Measurements from ENCODE around the gene SLC12A9.

Gene SLC12A9

DNA sequence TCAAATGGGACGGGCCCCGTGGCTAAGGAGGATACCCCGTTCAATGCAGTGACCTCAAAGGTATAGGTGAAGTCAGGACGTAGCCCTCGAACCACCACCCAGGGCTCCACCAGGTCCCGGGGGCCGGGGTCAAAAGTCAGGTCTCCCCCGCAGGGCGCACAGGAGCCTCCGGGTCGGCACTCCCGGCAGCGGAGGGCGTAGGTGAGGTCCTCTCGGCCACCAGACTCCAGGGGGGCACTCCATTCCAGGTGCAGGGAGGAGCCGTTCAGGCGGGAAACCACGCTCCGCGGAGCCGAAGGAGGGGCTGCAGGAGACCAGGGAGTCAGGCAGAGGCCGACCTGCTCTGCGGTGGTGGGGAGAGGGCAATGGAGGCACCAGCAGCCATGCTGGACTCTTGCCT is 32.9 kb upstream of the SLC12A9 start:
- no peak for DNase-seq (ENCODE audit: low read depth in 2 of 2)
- H3K4me3 ChIP-seq (replicated peaks in 1 of 2; ENCODE audit: low read depth in 2 of 2, low read length in 2 of 2), result no peak overlapping the region
- TF ChIP-seq, protein P1, sequence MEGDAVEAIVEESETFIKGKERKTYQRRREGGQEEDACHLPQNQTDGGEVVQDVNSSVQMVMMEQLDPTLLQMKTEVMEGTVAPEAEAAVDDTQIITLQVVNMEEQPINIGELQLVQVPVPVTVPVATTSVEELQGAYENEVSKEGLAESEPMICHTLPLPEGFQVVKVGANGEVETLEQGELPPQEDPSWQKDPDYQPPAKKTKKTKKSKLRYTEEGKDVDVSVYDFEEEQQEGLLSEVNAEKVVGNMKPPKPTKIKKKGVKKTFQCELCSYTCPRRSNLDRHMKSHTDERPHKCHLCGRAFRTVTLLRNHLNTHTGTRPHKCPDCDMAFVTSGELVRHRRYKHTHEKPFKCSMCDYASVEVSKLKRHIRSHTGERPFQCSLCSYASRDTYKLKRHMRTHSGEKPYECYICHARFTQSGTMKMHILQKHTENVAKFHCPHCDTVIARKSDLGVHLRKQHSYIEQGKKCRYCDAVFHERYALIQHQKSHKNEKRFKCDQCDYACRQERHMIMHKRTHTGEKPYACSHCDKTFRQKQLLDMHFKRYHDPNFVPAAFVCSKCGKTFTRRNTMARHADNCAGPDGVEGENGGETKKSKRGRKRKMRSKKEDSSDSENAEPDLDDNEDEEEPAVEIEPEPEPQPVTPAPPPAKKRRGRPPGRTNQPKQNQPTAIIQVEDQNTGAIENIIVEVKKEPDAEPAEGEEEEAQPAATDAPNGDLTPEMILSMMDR (IDR thresholded peaks at IDR 0.05; ENCODE audit: low read depth, low read length), result no peak

DNA sequence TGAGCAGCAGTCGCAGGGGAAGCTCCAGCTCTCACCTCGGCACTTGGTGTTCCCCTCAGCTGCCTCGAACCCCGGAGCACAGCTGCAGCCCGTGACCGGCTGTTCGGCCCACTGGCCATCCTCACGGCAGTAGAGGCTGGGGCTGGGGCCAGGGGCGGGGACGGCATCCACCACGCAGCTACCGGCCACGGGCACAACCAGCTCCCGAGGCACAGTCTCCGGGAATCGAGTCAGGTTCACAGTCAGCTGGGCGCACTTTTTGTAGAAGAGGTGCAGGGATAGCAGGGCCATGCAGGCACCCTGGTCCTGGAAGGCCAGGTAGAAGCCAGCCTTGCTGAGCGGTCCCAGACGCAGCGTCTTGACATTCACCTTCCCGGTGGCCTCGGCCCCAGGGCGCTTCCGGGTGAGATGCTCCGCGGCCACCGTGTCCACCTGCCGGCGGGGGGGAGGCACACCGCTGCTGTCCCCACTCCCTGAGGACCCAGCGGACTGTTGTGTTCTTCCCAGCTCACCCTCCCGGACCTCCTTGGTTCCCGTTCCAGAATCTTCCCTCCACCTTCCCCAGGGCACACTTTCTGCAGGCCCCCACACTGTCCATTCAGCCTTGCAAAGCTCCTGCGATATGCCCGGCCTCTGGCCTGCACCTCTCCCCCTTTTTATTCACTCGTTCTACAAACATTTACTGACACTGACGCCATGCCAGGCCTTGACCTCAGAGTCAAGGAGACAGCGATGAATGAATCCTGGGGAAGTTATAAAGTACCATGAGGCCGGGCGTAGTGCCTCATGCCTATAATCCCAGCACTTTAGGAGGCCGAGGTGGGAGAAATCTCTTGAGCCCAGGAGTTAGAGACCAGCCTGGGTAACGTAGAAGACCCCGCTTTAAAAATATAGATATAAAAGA is 30.0 kb upstream of the SLC12A9 start:
- TF ChIP-seq, protein P1 (IDR thresholded peaks at IDR 0.05; ENCODE audit: low read depth, low read length), result no peak
- no peak overlapping the region for H3K4me3 ChIP-seq (replicated peaks in 1 of 2; ENCODE audit: low read depth in 2 of 2, low read length in 2 of 2)

DNA sequence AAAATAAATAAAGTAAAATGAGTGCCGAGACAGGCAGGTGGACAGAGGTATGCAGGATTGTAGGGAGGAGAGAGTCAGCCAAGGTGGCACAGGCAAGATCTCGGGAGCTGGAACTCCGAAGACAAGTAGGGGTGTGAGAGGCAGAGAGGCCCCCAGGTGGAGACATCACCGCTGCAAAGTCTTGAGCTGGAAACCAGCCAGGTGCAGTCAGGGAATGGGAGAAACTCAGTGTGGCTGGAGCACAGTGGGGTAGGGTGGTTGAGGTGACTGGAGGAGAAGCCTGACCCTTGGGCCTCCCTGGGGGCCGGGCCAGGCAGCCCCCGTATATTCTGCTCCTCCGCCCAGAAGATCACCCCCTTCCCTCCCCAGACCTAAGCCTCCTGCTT is 29.4 kb upstream of the SLC12A9 start:
- TF ChIP-seq, protein P1 (IDR thresholded peaks at IDR 0.05; ENCODE audit: low read depth, low read length), result no peak
- no peak for DNase-seq (ENCODE audit: low read depth in 2 of 2)
- no peak overlapping the region for H3K4me3 ChIP-seq (replicated peaks in 1 of 2; ENCODE audit: low read depth in 2 of 2, low read length in 2 of 2)

More for the DNA sequence above, 30.0 kb upstream of the SLC12A9 start:
- DNase-seq (ENCODE audit: low read depth in 2 of 2), result no peak

DNA sequence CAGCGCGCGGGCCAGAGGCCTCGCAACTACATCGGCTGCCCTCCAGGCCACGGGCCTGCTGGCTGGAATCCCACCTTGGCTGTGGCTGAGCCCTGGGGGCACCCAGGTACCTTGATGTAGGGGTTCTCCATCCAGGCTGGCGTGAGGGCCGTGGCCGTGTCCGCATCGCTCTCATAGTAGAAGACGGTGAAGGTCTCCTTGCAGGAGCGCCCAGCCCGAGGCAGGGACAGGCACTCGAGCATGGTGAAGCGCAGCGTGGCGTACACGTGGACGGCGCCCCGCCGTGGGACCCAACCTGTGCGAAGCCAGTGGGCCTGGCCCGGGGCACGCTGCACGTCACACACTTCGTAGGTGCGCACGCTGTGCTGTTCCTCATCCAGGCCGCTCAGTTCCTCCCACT is 29.0 kb upstream of the SLC12A9 start:
- no peak overlapping the region for H3K4me3 ChIP-seq (replicated peaks in 1 of 2; ENCODE audit: low read depth in 2 of 2, low read length in 2 of 2)
- TF ChIP-seq, protein P1 (IDR thresholded peaks at IDR 0.05; ENCODE audit: low read depth, low read length), result no peak
- DNase-seq (ENCODE audit: low read depth in 2 of 2), result no peak

DNA sequence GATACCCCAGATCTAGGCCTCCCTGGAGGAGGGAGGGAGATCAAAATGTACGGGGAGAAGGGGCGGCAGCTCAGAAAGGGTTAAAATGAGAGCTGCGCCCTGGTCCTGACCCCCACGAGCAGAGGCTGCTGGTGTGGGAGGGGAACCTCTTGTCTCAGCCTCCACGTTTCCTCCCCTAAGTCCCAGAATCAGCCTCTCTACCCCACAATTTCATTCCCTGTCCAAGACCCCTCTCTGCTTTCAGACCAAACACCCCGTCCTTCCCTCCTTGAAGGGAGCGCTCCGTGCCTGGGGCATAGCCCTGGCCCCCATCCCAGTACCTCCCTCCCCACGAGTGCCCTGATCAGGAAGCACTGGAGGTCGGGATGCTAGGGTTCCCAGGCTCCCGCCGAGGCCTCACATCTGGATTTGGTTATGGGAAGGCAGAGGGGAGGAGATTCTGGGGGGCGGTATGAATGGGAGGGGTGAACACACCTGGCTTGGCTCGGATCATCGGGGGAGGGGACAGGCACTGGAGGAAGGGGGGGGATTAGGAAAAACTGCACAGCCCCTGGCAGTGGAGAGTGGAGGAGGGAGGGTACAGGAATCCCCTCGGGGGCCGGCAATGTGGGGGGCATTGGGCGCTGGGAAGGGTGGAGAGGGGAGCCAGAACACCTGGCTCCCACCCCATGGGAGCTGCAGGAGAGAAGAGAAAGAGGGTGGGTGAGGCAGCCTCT is 27.9 kb upstream of the SLC12A9 start:
- no peak for DNase-seq (ENCODE audit: low read depth in 2 of 2)
- peak overlapping the region; percentile 73 to 87 for H3K4me3 ChIP-seq (replicated peaks in 1 of 2; ENCODE audit: low read depth in 2 of 2, low read length in 2 of 2)
- TF ChIP-seq, protein P1 (IDR thresholded peaks at IDR 0.05; ENCODE audit: low read depth, low read length), result no peak

DNA sequence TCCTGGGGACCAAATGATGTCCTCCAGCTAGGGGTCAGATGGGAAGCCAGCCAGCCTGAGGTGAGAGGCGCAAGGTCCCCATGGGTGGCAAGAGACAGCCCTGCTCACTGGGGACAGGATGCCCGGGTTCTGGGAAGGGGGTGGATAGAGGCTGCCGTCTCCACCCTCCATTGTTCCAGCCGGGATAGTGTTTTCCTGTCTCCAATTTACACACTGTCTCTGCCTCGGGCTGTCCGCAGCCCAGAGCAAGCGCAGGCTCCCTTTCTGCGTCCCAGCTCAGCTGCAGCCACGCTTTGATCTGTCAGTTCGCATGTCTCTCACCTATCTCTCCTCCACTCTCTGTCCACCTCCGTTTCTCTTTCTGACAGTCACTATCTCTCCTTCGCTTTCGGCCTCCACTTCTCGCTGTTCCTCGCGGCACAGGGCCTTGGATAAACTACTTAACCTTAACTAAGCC is 27.3 kb upstream of the SLC12A9 start:
- TF ChIP-seq, protein P1 (IDR thresholded peaks at IDR 0.05; ENCODE audit: low read depth, low read length), result no peak
- H3K4me3 ChIP-seq (replicated peaks in 1 of 2; ENCODE audit: low read depth in 2 of 2, low read length in 2 of 2), result peak overlapping the region; percentile 73 to 87
- peak; percentile 33 to 38 for DNase-seq (ENCODE audit: low read depth in 2 of 2)
